Effector memory CD8-positive, alpha-beta T cell (primary cell): ENCODE measurements around the gene MAPK6.
"Not testable (repeated sequence)": the region's sequence is repeated elsewhere in the genome, so short reads cannot be mapped to it uniquely, and the experiment has no call there.

Experiments
- ATAC-seq: fragments of 150-1000 bp; cut with Tn5 transposase; replicated peaks from 2 replicates; pipeline ENCODE4 v1.10.0; 2021; ENCODE audit warnings: mild to moderate bottlenecking, moderate library complexity
- DNase-seq, 3 experiments: peaks; one replicate each; pipeline ENCODE4 v3.0.0; 2021
- H3K27ac Mint-ChIP-seq, 2 donors: one replicate each; pipeline ENCODE4 v1.8.0; 2022; ENCODE audit warnings: mild to moderate bottlenecking in 2 of 2, mixed read lengths in 2 of 2, moderate library complexity in 2 of 2
- H3K27me3 Mint-ChIP-seq, 2 donors: one replicate each; pipeline ENCODE4 v1.8.0; 2022; ENCODE audit warnings: mixed read lengths in 2 of 2
- H3K36me3 Mint-ChIP-seq: one replicate; pipeline ENCODE4 v1.8.0; 2022; ENCODE audit warnings: mild to moderate bottlenecking, moderate library complexity, mixed read lengths; ENCODE audit not compliant: insufficient read depth
- H3K4me1 Mint-ChIP-seq, 2 donors: one replicate each; pipeline ENCODE4 v1.8.0; 2022; ENCODE audit warnings: low read depth in 2 of 2, mixed read lengths in 2 of 2
- H3K4me3 Mint-ChIP-seq, 2 donors: one replicate each; pipeline ENCODE4 v1.8.0; 2022; ENCODE audit warnings: mild to moderate bottlenecking in 2 of 2, mixed read lengths in 2 of 2, moderate library complexity in 2 of 2
- H3K9me3 Mint-ChIP-seq, 2 donors: one replicate each; pipeline ENCODE4 v1.8.0; 2022; ENCODE audit warnings: mixed read lengths in 2 of 2

MAPK6 gene

GRCh38 chr15:52086011-52086786, 67.2 kb downstream of the MAPK6 start:
- DNase-seq (no peak), ATAC-seq (no peak)
- peaks cover 4 to 10% of the 10 kb centered on the region in 2 donors for H3K9me3 Mint-ChIP-seq
- H3K4me1 Mint-ChIP-seq, result peaks cover 13 to 18% of the 10 kb centered on the region in 2 donors
- no peak overlapping the region for H3K27ac Mint-ChIP-seq
- H3K36me3 Mint-ChIP-seq, result no peaks in the 10 kb centered on the region
- H3K27me3 Mint-ChIP-seq, result peaks cover 10 to 12% of the 10 kb centered on the region in 2 donors
- no peak overlapping the region for H3K4me3 Mint-ChIP-seq

- ATAC-seq, result no peak
- H3K27ac Mint-ChIP-seq, result no peak overlapping the region
- H3K4me3 Mint-ChIP-seq, result no peak overlapping the region
- no peak for DNase-seq
- no peaks in the 10 kb centered on the region for H3K36me3 Mint-ChIP-seq
- no peaks in the 10 kb centered on the region for H3K4me1 Mint-ChIP-seq
- peaks cover 4 to 10% of the 10 kb centered on the region in 2 donors for H3K9me3 Mint-ChIP-seq
- peaks cover 23 to 33% of the 10 kb centered on the region in 2 donors for H3K27me3 Mint-ChIP-seq
Measured at GRCh38 chr15:52090193-52090592, 71.2 kb downstream of the MAPK6 start.

- no peaks in the 10 kb centered on the region for H3K4me1 Mint-ChIP-seq
- H3K27ac Mint-ChIP-seq, result no peak overlapping the region
- peaks cover 4 to 10% of the 10 kb centered on the region in 2 donors for H3K9me3 Mint-ChIP-seq
- DNase-seq, result no peak
- no peak for ATAC-seq
- H3K4me3 Mint-ChIP-seq, result no peak overlapping the region
- no peaks in the 10 kb centered on the region for H3K36me3 Mint-ChIP-seq
- H3K27me3 Mint-ChIP-seq, result peaks cover 23 to 42% of the 10 kb centered on the region in 2 donors
Measured at GRCh38 chr15:52093167-52093538, 74.1 kb downstream of the MAPK6 start.

- DNase-seq, result no peak
- Mint-ChIP-seq H3K9me3 (peaks cover 4 to 10% of the 10 kb centered on the region in 2 donors), H3K36me3 (no peaks in the 10 kb centered on the region), H3K27me3 (peaks cover 23 to 42% of the 10 kb centered on the region in 2 donors), H3K4me3 (no peak overlapping the region), H3K4me1 (no peaks in the 10 kb centered on the region), H3K27ac (no peak overlapping the region)
- no peak for ATAC-seq
Measured at GRCh38 chr15:52093539-52094510, 74.8 kb downstream of the MAPK6 start.

GRCh38 chr15:52094811-52095584, 76.0 kb downstream of the MAPK6 start:
- H3K4me1 Mint-ChIP-seq, result no peaks in the 10 kb centered on the region
- DNase-seq (no peak), ATAC-seq (no peak)
- no peak overlapping the region for H3K27ac Mint-ChIP-seq
- H3K9me3 Mint-ChIP-seq, result peaks cover 2 to 7% of the 10 kb centered on the region in 2 donors
- no peak overlapping the region for H3K4me3 Mint-ChIP-seq
- peaks cover 16 to 36% of the 10 kb centered on the region in 2 donors for H3K27me3 Mint-ChIP-seq
- no peaks in the 10 kb centered on the region for H3K36me3 Mint-ChIP-seq

GRCh38 chr15:52095597-52096262, 76.7 kb downstream of the MAPK6 start:
- no peak overlapping the region for H3K27ac Mint-ChIP-seq

GRCh38 chr15:52096536-52096935, 77.5 kb downstream of the MAPK6 start:
- not testable (repeated sequence) for H3K36me3 Mint-ChIP-seq, H3K4me3 Mint-ChIP-seq
- H3K27me3 Mint-ChIP-seq, result peaks cover 10 to 32% of the 10 kb centered on the region in 2 donors

More at GRCh38 chr15:52095597-52096262, 76.7 kb downstream of the MAPK6 start:
- H3K9me3 Mint-ChIP-seq, result no peaks in the 10 kb centered on the region
- no peaks in the 10 kb centered on the region for H3K36me3 Mint-ChIP-seq
- H3K4me3 Mint-ChIP-seq, result no peak overlapping the region
- no peaks in the 10 kb centered on the region for H3K4me1 Mint-ChIP-seq
- DNase-seq (no peak), ATAC-seq (no peak)
- H3K27me3 Mint-ChIP-seq, result peaks cover 10 to 32% of the 10 kb centered on the region in 2 donors

GRCh38 chr15:52097180-52097579, 78.2 kb downstream of the MAPK6 start:
- no peaks in the 10 kb centered on the region for H3K36me3 Mint-ChIP-seq
- H3K27me3 Mint-ChIP-seq, result peaks cover 10 to 39% of the 10 kb centered on the region in 2 donors
- H3K27ac Mint-ChIP-seq, result no peak overlapping the region
- no peaks in the 10 kb centered on the region for H3K9me3 Mint-ChIP-seq
- DNase-seq (no peak), ATAC-seq (no peak)
- no peak overlapping the region for H3K4me3 Mint-ChIP-seq
- H3K4me1 Mint-ChIP-seq, result peaks cover 0 to 2% of the 10 kb centered on the region in 2 donors

More at GRCh38 chr15:52096536-52096935, 77.5 kb downstream of the MAPK6 start:
- H3K4me1 Mint-ChIP-seq, H3K27ac Mint-ChIP-seq, ATAC-seq, DNase-seq, H3K9me3 Mint-ChIP-seq: not testable (repeated sequence)

GRCh38 chr15:52098323-52098722, 79.3 kb downstream of the MAPK6 start:
- H3K4me1 Mint-ChIP-seq, result peaks cover 0 to 2% of the 10 kb centered on the region in 2 donors
- no peaks in the 10 kb centered on the region for H3K9me3 Mint-ChIP-seq
- peaks cover 6 to 39% of the 10 kb centered on the region in 2 donors for H3K27me3 Mint-ChIP-seq
- H3K4me3 Mint-ChIP-seq, result no peak overlapping the region
- ATAC-seq (no peak), DNase-seq (no peak)
- H3K36me3 Mint-ChIP-seq, result no peaks in the 10 kb centered on the region
- H3K27ac Mint-ChIP-seq, result no peak overlapping the region

- DNase-seq (no peak), ATAC-seq (no peak)
- H3K36me3 Mint-ChIP-seq, result no peaks in the 10 kb centered on the region
- H3K9me3 Mint-ChIP-seq, result no peaks in the 10 kb centered on the region
- H3K27me3 Mint-ChIP-seq, result peaks cover 0 to 33% of the 10 kb centered on the region in 2 donors
- H3K4me3 Mint-ChIP-seq, result no peak overlapping the region
- peaks cover 0 to 2% of the 10 kb centered on the region in 2 donors for H3K4me1 Mint-ChIP-seq
- H3K27ac Mint-ChIP-seq, result no peak overlapping the region
Measured at GRCh38 chr15:52099651-52100272, 80.7 kb downstream of the MAPK6 start.

- H3K9me3 Mint-ChIP-seq, result no peaks in the 10 kb centered on the region
- peaks cover 0 to 22% of the 10 kb centered on the region in 2 donors for H3K27me3 Mint-ChIP-seq
- DNase-seq (no peak), ATAC-seq (no peak)
- no peaks in the 10 kb centered on the region for H3K36me3 Mint-ChIP-seq
- H3K27ac Mint-ChIP-seq, result no peak overlapping the region
- no peak overlapping the region for H3K4me3 Mint-ChIP-seq
- H3K4me1 Mint-ChIP-seq, result peaks cover 0 to 2% of the 10 kb centered on the region in 2 donors
Measured at GRCh38 chr15:52100807-52101442, 81.9 kb downstream of the MAPK6 start.
